Endothelial cell (in vitro differentiated cells): ENCODE results near the gene CLDN5. TPM values are rescaled to one million over a fixed set of nuclear protein-coding genes. Genes with fewer than 3 reads are reported as not detected.

Source experiments
- DNase-seq: peaks from one replicate; pipeline ENCODE4 v3.0.0; 2021; ENCODE audit warnings: low spot score
- H3K27ac Mint-ChIP-seq: one replicate; pipeline ENCODE4 v1.8.0; 2021; ENCODE audit warnings: mixed read lengths, inconsistent platforms; ENCODE audit not compliant: unreplicated experiment
- H3K27me3 Mint-ChIP-seq: one replicate; pipeline ENCODE4 v1.8.0; 2021; ENCODE audit warnings: mild to moderate bottlenecking, moderate library complexity, mixed read lengths, inconsistent platforms; ENCODE audit not compliant: unreplicated experiment
- H3K36me3 Mint-ChIP-seq: one replicate; pipeline ENCODE4 v1.8.0; 2021; ENCODE audit warnings: mild to moderate bottlenecking, low read depth, mixed read lengths, inconsistent platforms; ENCODE audit not compliant: unreplicated experiment
- H3K4me1 Mint-ChIP-seq: one replicate; pipeline ENCODE4 v1.8.0; 2021; ENCODE audit warnings: mild to moderate bottlenecking, mixed read lengths, inconsistent platforms; ENCODE audit not compliant: unreplicated experiment
- H3K4me3 Mint-ChIP-seq: one replicate; pipeline ENCODE4 v1.8.0; 2021; ENCODE audit warnings: mild to moderate bottlenecking, mixed read lengths, inconsistent platforms; ENCODE audit not compliant: unreplicated experiment
- H3K9me3 Mint-ChIP-seq: one replicate; pipeline ENCODE4 v1.8.0; 2021; ENCODE audit warnings: mixed read lengths, inconsistent platforms; ENCODE audit not compliant: unreplicated experiment
- long read RNA-seq: library from polyadenylated mRNA; unstranded; transcript quantifications from one replicate; pipeline ENCODE4 v2.0.0, GENCODE V29; 2020; ENCODE audit not compliant: unreplicated experiment
- total RNA-seq: library from RNA; stranded (reverse); fragmentation: NEBNext Ultra II Directional; extraction: Animal tissue kit (Norgen Biotek cat#: 25700); gene quantifications from one replicate; pipeline ENCODE4 v1.2.1, GENCODE V29; 2021; ENCODE audit not compliant: unreplicated experiment
- TF ChIP-seq, protein P1 (sequence below): fragments of 200-600 bp; sonication (generic); IDR thresholded peaks from one replicate; pipeline ENCODE4 v1.5.0; 2021; ENCODE audit warnings: antibody characterized with exemption; ENCODE audit not compliant: unreplicated experiment

CLDN5 gene, protein sequence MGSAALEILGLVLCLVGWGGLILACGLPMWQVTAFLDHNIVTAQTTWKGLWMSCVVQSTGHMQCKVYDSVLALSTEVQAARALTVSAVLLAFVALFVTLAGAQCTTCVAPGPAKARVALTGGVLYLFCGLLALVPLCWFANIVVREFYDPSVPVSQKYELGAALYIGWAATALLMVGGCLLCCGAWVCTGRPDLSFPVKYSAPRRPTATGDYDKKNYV
- total RNA-seq = 108 TPM
- long read RNA-seq, transcript CLDN5-203 (2 exons, 1,760 nt) = minor isoform, 18 of 359 reads
- long read RNA-seq, transcript CLDN5-201 (1 exons, 2,357 nt) = major isoform, 339 of 359 reads
- long read RNA-seq, partial matches to known transcripts = 0 of 359 reads
- long read RNA-seq, other reads (novel, unspliced or antisense) = 2 of 359 reads

DNA sequence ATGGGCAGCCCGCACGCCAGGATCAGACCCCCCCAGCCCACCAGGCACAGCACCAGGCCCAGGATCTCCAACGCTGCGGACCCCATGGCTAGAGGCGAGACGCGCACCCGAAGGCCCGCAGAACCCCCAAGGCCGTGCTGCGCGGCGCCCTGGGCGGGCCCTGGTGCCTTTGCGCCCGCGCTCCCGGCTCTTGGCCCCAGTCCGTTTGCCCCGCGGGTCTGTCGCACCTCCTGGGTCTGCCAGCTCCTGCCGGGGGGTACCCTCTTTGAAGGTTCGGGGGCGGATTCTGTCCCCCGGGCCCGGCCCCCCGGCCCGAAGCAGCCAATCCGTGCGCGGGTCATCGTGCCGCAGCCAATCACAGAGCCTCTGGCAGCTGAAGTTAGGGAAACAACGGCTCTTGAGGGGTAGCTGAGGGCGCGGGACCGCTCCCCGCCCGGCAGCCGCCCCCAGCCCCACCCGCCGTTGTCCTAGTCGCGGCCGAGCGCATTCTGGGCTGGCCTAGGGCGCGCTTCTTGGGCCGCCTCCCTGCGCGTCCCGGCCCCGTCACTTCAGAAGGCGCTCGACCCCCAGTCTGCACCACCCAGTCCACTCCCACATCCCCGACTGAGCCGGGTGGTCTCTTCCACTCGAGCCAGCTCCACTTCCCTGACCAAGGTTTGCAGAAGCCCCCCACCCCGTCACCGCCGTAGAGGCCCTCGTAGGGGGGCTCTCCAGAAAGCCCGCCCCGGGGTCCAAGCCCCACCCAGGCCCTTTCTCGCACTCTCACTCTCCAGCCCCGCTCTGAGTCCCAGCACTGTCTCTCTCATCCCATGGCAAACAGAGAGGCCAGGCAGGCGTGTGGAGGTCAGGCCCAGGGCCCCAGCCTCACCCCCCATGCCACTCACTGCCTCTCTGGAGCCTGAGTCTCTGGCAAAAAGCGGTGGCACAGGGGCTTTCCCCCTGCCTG lies at the start of gene CLDN5:
TSS of gene CLDN5 (minus strand) at position 241 of the 946 bp plus-strand sequence. CDS start at position 86, 155 bp downstream.
- DNase-seq = peak; percentile 57
- TF ChIP-seq, protein P1, sequence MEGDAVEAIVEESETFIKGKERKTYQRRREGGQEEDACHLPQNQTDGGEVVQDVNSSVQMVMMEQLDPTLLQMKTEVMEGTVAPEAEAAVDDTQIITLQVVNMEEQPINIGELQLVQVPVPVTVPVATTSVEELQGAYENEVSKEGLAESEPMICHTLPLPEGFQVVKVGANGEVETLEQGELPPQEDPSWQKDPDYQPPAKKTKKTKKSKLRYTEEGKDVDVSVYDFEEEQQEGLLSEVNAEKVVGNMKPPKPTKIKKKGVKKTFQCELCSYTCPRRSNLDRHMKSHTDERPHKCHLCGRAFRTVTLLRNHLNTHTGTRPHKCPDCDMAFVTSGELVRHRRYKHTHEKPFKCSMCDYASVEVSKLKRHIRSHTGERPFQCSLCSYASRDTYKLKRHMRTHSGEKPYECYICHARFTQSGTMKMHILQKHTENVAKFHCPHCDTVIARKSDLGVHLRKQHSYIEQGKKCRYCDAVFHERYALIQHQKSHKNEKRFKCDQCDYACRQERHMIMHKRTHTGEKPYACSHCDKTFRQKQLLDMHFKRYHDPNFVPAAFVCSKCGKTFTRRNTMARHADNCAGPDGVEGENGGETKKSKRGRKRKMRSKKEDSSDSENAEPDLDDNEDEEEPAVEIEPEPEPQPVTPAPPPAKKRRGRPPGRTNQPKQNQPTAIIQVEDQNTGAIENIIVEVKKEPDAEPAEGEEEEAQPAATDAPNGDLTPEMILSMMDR = no peak
- Mint-ChIP-seq H3K27ac (peak within 1 kb of the TSS; percentile 74), H3K4me3 (peak within 1 kb of the TSS; percentile 91), H3K36me3 (peaks cover 5% of the 10 kb centered on the region), H3K27me3 (peaks cover 20% of the 10 kb centered on the region), H3K9me3 (no peaks in the 10 kb centered on the region), H3K4me1 (peaks cover 36% of the 10 kb centered on the region)

DNA sequence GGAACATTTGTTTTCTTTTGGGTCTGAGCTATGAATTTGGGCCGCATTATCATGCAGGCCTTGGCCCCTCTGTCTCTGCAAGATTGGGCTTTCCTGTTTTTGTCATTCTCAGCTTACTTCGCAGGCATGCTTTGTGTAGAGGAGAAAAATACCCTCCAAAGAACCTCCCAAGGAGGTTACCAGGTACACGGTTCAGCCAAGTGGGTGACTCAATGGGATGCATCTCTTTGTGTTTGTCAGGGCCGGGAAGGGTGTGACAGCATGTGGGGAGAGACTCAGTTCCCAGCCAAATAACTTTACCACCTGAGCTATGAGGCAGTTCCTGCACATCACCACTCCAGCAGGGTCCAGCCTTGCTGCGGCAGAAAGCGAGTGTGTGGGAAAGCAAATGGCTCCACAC lies 47.8 kb upstream of the CLDN5 start:
- TF ChIP-seq, protein P1 = no peak
- Mint-ChIP-seq H3K4me3 (no peak overlapping the region), H3K27me3 (peaks cover 3% of the 10 kb centered on the region), H3K4me1 (peaks cover 33% of the 10 kb centered on the region), H3K36me3 (peaks cover 7% of the 10 kb centered on the region), H3K9me3 (no peaks in the 10 kb centered on the region), H3K27ac (peak overlapping the region; percentile 64)
- no peak for DNase-seq

DNA sequence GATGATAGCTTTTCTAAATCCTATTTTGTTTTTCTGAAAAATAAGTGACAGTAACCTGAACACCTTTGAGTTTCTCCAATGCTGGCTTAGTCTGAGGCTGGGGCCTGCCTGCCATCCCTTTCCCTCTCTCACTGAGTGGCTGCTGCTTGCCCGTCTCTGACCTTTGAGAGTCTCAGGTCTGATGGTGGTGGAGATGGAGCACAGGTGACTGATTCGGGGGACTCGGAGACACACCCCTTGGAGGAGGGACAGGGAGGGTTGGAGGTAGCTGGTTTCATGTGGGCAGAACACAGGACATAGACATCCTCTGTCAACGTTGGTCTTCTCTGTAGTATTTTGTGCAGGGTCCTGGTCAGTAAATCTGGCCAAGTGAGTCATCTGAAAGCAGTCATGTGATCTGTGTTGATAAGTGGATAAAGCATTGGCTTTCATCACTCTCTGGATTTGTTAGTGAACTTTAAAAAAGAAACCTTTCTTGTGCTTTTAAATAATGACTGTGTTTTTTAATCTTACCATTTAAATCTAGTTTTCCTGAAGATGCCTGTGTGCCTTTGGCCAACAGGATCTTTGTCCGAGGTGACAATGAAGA lies 47.1 kb upstream of the CLDN5 start:
- H3K9me3 Mint-ChIP-seq = no peaks in the 10 kb centered on the region
- TF ChIP-seq, protein P1 = no peak
- H3K36me3 Mint-ChIP-seq = peaks cover 7% of the 10 kb centered on the region
- peaks cover 31% of the 10 kb centered on the region for H3K4me1 Mint-ChIP-seq
- H3K4me3 Mint-ChIP-seq = no peak overlapping the region
- peaks cover 3% of the 10 kb centered on the region for H3K27me3 Mint-ChIP-seq
- no peak for DNase-seq
- no peak overlapping the region for H3K27ac Mint-ChIP-seq

DNA sequence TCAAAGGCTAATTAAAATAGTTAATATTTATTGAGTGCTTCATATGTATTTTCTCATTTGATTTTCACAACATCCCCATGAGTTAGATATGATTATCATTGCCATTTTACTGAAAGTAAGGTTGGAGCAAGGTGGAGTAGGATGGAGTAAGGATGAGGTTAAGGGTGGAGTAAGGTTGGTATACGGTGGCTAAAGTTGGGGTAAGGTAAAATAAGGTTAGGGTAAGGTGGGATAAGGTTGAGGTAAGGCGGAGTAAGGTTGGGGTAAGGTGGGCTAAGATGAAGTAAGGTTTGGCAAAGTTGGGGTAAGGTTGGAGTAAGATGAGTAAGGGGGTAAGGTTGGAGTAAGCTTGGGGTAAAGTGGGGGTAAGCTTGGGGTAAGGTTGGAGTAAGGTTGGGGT lies 45.8 kb upstream of the CLDN5 start:
- H3K9me3 Mint-ChIP-seq = no peaks in the 10 kb centered on the region
- peaks cover 5% of the 10 kb centered on the region for H3K27me3 Mint-ChIP-seq
- H3K27ac Mint-ChIP-seq = no peak overlapping the region
- no peak overlapping the region for H3K4me3 Mint-ChIP-seq
- peaks cover 35% of the 10 kb centered on the region for H3K4me1 Mint-ChIP-seq
- TF ChIP-seq, protein P1 = no peak
- no peak for DNase-seq
- H3K36me3 Mint-ChIP-seq = peaks cover 7% of the 10 kb centered on the region
